Measurements from ENCODE around the gene HOXA10. TPM values are rescaled to one million over a fixed set of nuclear protein-coding genes. Genes with fewer than 3 reads are reported as not detected.

HOXA10 gene
- total RNA-seq, 1 experiment from 2014 or later, result 19.6 TPM

- ATAC-seq, result no peak
- Histone ChIP-seq H2AFZ (ENCODE audit: low read depth, low read length, poor library complexity, severe bottlenecking) (no peak within 1 kb of the TSS), H3K9ac (ENCODE audit: low read length) (no peak within 1 kb of the TSS), H4K20me1 (ENCODE audit: insufficient read depth) (no peaks in the 10 kb centered on the region), H3K79me2 (ENCODE audit: insufficient read depth, low read length) (peaks cover 12% of the 10 kb centered on the region), H3K27ac (ENCODE audit: low read depth, low read length) (no peak within 1 kb of the TSS), H3K27me3 (ENCODE audit: insufficient read depth, low read length) (no peaks in the 10 kb centered on the region), H3K4me2 (ENCODE audit: low read length) (no peak within 1 kb of the TSS), H3K9me2 (ENCODE audit: insufficient read depth) (no peaks in the 10 kb centered on the region), H3K9me3 (ENCODE audit: control insufficient read depth in 1 of 2, insufficient read depth in 1 of 2, low read depth in 1 of 2, low read length in 2 of 2) (no peaks in the 10 kb centered on the region), H3K36me3 (ENCODE audit: control insufficient read depth in 1 of 2, insufficient read depth in 2 of 2, low read length in 2 of 2) (peaks cover 8 to 12% of the 10 kb centered on the region in 2 experiments; a peak in 3 of 4 replicates), H3K4me3 (replicated peaks in 1 of 2; ENCODE audit: low read depth in 1 of 2, low read length in 2 of 2) (no peak within 1 kb of the TSS), H3K4me1 (ENCODE audit: control insufficient read depth in 1 of 2, insufficient read depth in 2 of 2, low read length in 2 of 2) (peaks cover 6 to 12% of the 10 kb centered on the region in 2 experiments; a peak in 3 of 4 replicates)
- CTCF ChIA-PET, result no interaction called here
- POLR2A ChIA-PET, result no interaction called here
- BruUV-seq (replicated peaks), result no TSS peak
- TF ChIP-seq RAD21 (IDR thresholded peaks at IDR 0.05; ENCODE audit: low read depth) (no peak), CTCF (IDR thresholded peaks at IDR 0.05 in 2 of 3, conservative IDR thresholded peaks at IDR 0.05 in 1 of 3; ENCODE audit: borderline replicate concordance in 1 of 3, insufficient read depth in 1 of 3, low read depth in 2 of 3, low read length in 2 of 3) (peak in 1 of 3 experiments; percentile 59; a peak in 2 of 6 replicates)
- RAD21 ChIA-PET (ENCODE audit: low non-redundant PET in 1 of 2, low total read pairs in 2 of 2, uncharacterized antibody in 2 of 2, unreplicated experiment in 2 of 2), result no interaction called here
- intact Hi-C loops (cut with micrococcal nuclease), result no loop called here
- DNase-seq (ENCODE audit: low read depth, low spot score), result no peak
These were observed 30.8 kb downstream of the HOXA10 start, which contains the start of gene HOXA5 for GRCh38 chr7:27143023-27143949. Gene HOXA5, minus strand, starts transcription at chr7:27143681. Its CDS starts 74 bp downstream, at chr7:27143607.

- H3K4me3 ChIP-seq (replicated peaks in 1 of 2; ENCODE audit: low read depth in 1 of 2, low read length in 2 of 2), result no peak overlapping the region
- POLR2A ChIA-PET, result no interaction called here
- TF ChIP-seq CTCF (IDR thresholded peaks at IDR 0.05 in 2 of 3, conservative IDR thresholded peaks at IDR 0.05 in 1 of 3; ENCODE audit: borderline replicate concordance in 1 of 3, insufficient read depth in 1 of 3, low read depth in 2 of 3, low read length in 2 of 3) (no peak), POLR2A (IDR thresholded peaks at IDR 0.05; ENCODE audit: borderline replicate concordance, extremely low read depth, insufficient read depth, insufficient read length) (no peak), CEBPB (IDR thresholded peaks at IDR 0.05; ENCODE audit: low read depth) (no peak), POLR2AphosphoS5 (IDR thresholded peaks at IDR 0.05; ENCODE audit: low read depth, low read length) (no peak), CBX3 (IDR thresholded peaks at IDR 0.05; ENCODE audit: low read depth) (no peak), YY1 (IDR thresholded peaks at IDR 0.05; ENCODE audit: extremely low read depth, insufficient replicate concordance, low read depth, low read length) (no peak)
- TF ChIP-seq, protein P1, sequence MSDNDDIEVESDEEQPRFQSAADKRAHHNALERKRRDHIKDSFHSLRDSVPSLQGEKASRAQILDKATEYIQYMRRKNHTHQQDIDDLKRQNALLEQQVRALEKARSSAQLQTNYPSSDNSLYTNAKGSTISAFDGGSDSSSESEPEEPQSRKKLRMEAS (IDR thresholded peaks at IDR 0.05), result no peak
These were observed 31.5 kb downstream of the HOXA10 start for GRCh38 chr7:27142580-27143022.

More at GRCh38 chr7:27142580-27143022, 31.5 kb downstream of the HOXA10 start:
- no peak for ATAC-seq
- Histone ChIP-seq H3K9me3 (ENCODE audit: control insufficient read depth in 1 of 2, insufficient read depth in 1 of 2, low read depth in 1 of 2, low read length in 2 of 2) (no peaks in the 10 kb centered on the region), H3K9me2 (ENCODE audit: insufficient read depth) (no peaks in the 10 kb centered on the region), H3K27ac (ENCODE audit: low read depth, low read length) (no peak overlapping the region), H3K4me2 (ENCODE audit: low read length) (no peak overlapping the region), H3K36me3 (ENCODE audit: control insufficient read depth in 1 of 2, insufficient read depth in 2 of 2, low read length in 2 of 2) (peaks cover 8 to 12% of the 10 kb centered on the region in 2 experiments; a peak in 3 of 4 replicates), H3K79me2 (ENCODE audit: insufficient read depth, low read length) (peaks cover 7% of the 10 kb centered on the region; the same call in 1 of the 2 replicates), H2AFZ (ENCODE audit: low read depth, low read length, poor library complexity, severe bottlenecking) (no peak overlapping the region), H3K27me3 (ENCODE audit: insufficient read depth, low read length) (no peaks in the 10 kb centered on the region), H3K9ac (ENCODE audit: low read length) (no peak overlapping the region), H3K4me1 (ENCODE audit: control insufficient read depth in 1 of 2, insufficient read depth in 2 of 2, low read length in 2 of 2) (peaks cover 6 to 14% of the 10 kb centered on the region in 2 experiments; a peak in 3 of 4 replicates), H4K20me1 (ENCODE audit: insufficient read depth) (no peaks in the 10 kb centered on the region)
- DNase-seq (ENCODE audit: low read depth, low spot score), result no peak
- CTCF ChIA-PET, result no interaction called here
- intact Hi-C loops (cut with micrococcal nuclease), result no loop called here
- RAD21 ChIA-PET (ENCODE audit: low non-redundant PET in 1 of 2, low total read pairs in 2 of 2, uncharacterized antibody in 2 of 2, unreplicated experiment in 2 of 2), result no interaction called here
- BruUV-seq (replicated peaks), result no TSS peak
